GM21528 (cell line): ENCODE results near the gene TCP11X2.
"Not testable (repeated sequence)": the region's sequence is repeated elsewhere in the genome, so short reads cannot be mapped to it uniquely, and the experiment has no call there.

Source experiments
- ATAC-seq: cut with Tn5 transposase; IDR thresholded peaks from one replicate; pipeline ENCODE4 v1.9.1; 2021; ENCODE audit warnings: mild to moderate bottlenecking, moderate library complexity; ENCODE audit not compliant: unreplicated experiment, low FRiP score

Gene TCP11X2

DNA sequence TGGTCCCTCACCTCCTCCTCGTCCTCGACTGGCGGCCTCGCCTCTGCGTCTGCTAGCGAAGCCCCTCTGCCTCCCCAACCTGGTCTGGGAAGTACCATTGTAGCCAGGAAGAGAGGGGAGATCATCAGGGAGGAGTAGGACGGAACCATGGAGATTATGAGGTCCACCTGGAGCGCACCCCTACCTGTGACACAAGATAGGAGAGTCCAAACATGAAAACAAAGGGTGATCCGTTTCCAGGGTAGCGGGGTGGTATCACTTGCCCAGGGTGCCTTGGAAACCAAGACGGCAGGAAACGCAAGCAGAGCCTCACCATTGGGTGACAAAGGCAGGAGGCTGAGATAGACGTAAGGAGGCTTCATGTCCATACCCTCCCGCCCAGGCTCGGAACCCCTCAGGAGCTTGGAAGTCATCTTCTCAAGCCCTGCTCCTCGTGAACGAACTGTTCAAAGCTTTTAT, at the start of gene TCP11X2:
Gene TCP11X2, minus strand, starts transcription at position 51 of the 459 bp plus-strand sequence.
- ATAC-seq: not testable (repeated sequence)

DNA sequence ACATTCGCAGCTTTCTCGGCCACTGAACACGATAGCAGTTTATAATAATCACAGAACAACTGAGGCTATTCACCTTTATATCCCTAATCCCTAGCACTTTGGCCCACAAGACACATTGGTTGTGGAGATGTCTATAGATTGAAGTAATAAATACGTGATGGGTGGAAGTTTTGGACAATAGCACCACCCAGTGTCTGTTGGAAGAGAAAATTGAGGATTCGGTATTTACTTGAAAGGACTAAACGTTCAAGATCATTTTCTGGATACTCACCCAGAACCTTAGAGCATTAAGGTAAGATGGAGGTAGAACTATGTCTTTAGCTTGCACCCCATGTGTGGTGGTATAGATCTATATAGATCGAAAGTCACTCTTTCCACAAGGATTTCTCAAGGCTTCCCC, 45.7 kb upstream of the TCP11X2 start:
- no peak for ATAC-seq

DNA sequence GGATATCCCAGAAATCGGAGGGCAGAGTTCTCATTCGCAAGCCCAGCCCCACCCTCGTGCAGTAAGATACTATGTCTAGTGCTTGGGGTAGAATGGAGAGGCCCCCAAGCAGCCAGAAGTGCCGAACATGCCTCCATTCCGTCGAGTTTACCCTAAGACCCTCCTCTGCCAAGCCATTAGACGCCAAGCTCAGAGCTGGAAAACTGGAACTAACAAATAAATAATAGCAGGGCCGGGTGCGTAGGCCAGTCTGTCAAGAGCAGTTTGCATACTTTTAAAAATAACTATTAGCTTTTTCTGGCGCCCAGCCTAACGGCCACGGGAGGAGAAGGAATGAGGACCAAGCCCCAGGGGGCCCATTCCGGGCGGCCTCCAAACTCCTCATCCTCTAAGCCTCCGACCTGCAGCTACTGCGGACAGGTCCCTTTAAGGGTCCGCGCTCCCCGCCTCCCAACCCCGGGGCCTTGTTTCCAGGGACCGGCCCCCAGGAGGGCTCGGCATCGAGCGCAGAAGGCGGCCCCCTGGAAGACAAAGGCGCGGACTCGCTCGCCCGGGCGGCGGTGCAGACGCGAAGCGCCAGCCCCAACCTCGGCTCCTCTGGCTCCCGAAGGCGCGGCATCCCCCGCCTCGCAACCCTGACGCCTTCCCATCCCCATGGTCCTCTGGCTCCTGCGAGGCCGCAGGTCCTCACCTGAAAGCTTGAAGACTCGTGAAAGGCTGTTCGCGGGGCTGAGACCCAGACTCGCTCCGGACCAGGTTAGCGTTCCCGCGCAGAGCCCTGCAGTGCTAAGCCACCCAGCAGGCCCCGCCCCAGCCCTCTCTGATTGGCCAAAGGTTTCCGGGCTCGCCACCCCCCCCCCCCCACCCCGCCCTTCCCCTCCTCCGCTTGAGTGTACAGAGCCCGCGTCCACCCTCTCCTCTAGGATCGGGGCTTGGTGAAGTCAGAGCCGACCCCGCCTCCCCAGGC, 44.6 kb upstream of the TCP11X2 start, which contains the start of gene TMSB15A:
Gene TMSB15A, minus strand, starts transcription at position 765 of the 967 bp plus-strand sequence.
- ATAC-seq: peak; percentile 67

DNA sequence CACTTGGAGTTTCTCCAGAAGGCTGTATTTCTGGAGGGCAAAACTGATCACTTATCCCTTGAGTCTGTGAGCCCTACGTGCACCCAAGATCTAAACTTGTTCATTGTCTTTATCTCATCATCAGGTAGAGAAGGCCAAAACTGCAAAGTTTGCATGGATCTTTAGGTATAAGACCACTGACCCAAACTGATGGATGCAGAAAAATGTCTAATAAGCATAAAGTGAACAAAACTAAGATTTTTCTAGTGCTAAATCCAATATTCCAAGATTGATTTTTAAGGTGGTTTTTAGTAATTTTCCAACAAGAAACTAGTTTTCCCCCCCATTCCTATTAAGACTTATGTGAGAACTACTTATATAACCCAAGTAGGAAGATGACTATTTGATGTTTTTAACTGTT, 42.9 kb upstream of the TCP11X2 start:
- ATAC-seq: no peak

DNA sequence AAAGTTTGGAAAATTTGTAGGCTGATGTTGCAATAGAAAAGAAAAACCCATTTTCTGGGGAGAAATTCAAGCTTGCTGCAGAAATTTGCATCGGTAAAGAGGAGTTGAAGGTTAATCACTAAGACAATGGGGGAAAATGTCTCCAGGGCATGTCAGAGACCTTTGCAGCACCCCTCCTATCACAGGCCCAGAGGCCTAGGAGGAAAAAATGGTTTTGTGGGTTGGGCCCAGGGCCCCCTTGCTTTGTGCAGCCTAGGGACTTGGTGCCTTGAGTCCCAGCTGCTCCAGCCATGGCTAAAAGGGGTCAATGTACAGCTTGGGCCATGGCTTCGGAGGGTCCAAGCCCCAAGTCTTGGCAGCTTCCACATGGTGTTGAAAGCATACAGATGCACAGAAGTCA, 27.1 kb upstream of the TCP11X2 start:
- ATAC-seq: no peak

DNA sequence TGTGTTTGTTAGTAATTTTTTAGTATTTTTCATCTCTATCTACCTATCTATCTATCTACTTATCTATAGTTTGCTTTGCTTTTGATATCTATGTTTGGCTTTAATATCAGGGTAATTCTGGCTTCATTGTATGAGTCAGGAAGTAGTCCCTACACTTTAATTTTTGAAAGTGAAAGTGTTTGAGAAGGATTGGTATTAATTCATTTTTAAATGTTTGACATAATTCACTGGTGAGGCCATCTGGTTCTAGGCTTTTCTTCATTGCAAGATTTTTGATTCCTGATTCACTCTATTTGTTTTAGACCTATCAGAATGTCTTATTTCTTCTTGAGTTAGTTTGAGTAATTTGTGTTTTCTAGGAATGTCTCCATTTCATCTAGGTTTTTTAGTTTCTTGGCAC, 20.2 kb upstream of the TCP11X2 start:
- ATAC-seq: no peak

DNA sequence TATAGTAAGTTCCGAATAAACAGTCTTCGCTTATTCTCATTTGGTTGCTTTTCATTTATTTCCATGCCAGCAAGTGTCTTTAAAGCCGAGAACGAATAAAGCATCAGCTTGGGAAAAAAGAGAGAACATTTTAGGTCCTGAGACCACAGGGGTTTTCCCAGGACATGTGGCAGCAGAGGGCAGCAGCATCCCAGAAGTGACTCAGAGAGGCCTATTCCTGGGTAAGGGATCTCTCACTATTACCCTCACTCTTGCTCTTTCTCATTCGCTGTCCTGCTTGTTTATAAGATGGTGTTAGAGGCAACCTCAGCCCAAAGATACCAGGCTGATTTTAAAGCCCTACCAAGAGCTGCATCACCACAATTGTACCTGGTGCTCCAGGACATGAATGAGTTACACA, 7.2 kb upstream of the TCP11X2 start:
- ATAC-seq: not testable (repeated sequence)

DNA sequence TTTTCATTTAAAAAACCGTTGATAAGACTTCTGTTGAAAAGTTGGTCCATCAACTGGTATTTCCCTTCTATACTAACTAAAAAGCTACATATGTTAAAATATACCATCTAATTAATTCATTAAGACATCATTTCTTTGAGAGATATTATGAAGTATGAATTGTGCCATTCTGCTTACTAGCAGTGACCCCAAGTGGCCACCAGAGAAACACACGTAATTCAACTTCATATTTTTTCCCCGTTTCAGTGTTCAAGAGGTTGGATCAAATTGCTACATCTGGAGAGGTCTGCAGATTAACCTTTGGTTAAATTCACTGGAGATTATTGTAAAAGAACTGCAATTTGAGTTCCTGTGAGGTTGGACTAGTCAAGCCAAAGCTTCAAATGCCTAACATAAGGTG, 1.4 kb downstream of the TCP11X2 start:
- not testable (repeated sequence) for ATAC-seq

DNA sequence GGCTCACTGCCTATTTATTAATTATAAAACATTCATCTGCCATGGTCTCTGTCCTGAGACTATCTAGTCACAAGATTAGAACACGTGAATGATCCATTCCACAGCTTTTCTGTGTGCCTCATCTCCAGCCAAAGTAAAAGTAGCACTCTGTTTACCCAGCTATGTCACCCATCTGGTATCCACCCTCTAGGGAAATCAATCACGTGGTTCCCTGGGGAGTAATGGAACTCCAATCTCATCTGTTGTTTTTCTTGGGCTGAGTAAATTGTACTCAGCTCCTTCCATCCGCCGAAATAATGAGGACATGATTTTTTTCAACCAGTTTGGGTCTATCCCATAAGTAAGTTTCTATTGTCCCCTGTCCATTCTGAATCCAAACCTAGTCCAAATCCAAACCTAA, 13.0 kb downstream of the TCP11X2 start:
- ATAC-seq: not testable (repeated sequence)

DNA sequence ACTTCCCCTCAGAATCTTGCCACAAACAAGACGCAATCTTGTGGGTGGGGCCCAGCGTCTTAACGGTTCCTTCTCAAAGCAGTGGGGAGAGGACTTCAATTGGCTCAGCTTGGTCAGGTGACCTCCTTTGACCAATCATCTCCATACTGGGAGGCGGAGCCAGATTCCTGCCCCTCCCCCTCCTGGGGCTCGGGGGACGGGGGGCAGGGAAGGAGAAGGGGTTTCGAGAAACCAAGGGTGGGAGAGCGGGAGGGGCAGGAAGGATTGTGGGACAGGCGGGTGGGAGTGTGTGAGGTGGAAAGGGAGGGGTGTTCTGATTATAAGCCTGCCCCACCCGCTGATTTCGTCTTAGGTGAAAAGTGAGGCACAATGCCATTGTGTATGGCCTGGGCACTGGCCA, 31.7 kb downstream of the TCP11X2 start, which contains the start of gene NXF2B:
Gene NXF2B, minus strand, starts transcription at position 101 of the 400 bp plus-strand sequence. CDS start 59,972 bp downstream, outside the sequence.
- ATAC-seq: not testable (repeated sequence)

DNA sequence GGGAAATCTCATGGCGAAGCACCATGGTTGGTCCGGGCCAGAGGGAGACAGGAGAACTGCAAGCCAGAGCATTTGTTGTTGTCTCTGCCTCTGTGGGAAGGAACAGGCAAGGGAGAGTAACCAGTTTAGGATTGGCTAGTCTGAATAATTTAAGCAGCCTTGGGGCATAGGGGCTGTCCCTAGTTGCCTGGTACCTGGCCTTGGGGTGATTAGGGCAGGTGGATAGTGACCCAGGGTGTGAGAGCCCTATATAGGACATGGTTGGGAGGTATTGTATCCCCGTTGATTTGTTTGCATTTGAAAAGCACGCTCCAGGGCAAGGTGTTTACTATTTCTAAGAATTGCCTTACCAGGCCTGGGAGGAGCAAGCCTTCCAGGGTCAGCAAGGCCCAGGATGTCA, 57.1 kb downstream of the TCP11X2 start:
- ATAC-seq: not testable (repeated sequence)
